Right lung (tissue), 5 donors: ENCODE data around the gene GCGR. TPM values are rescaled to one million over a fixed set of nuclear protein-coding genes. Genes with fewer than 3 reads are reported as not detected.
"Not testable (repeated sequence)": the region's sequence is repeated elsewhere in the genome, so short reads cannot be mapped to it uniquely, and the experiment has no call there.

Experiments used
- DNase-seq, 2 donors: peaks; one replicate each; pipeline ENCODE4 v3.0.0-alpha.2; 2013
- polyA plus RNA-seq, 5 donors: library from polyadenylated mRNA; unstranded; fragments of 120-200 nt; gene quantifications; one replicate each; pipeline versions ENCODE4 v1.2.1 to v1.2.3, GENCODE V29; 2013; ENCODE audit warnings: inconsistent platforms in 1 of 5, low replicate concordance in 1 of 5; ENCODE audit not compliant: insufficient read length in 5 of 5, insufficient read depth in 1 of 5

The GCGR gene
- polyA plus RNA-seq, 5 donors: 0.08 to 0.42 (median 0.20) TPM; not detected in 1

- no peak for DNase-seq
Observed at GRCh38 chr17:81831957-81832607, 28.1 kb downstream of the GCGR start.

GRCh38 chr17:81832608-81833159 is 28.7 kb downstream of the GCGR start:
- DNase-seq: no peak

- DNase-seq: peak; percentile 92
Observed at GRCh38 chr17:81833160-81833920, 29.4 kb downstream of the GCGR start, which contains the start of gene MCRIP1. Gene MCRIP1, minus strand, starts transcription at chr17:81833291. Its CDS starts 8,785 bp downstream, at chr17:81824506.

- no peak for DNase-seq
Observed at GRCh38 chr17:81833921-81834830, 30.2 kb downstream of the GCGR start.

GRCh38 chr17:81834831-81835267 is 30.9 kb downstream of the GCGR start, which contains the start of gene PPP1R27:
Gene PPP1R27, minus strand, starts transcription at chr17:81835050. Its CDS starts 97 bp downstream, at chr17:81834953.
- DNase-seq: no peak

GRCh38 chr17:81837641-81838040 is 33.7 kb downstream of the GCGR start:
- no peak for DNase-seq

- no peak for DNase-seq
Observed at GRCh38 chr17:81838753-81839255, 34.9 kb downstream of the GCGR start.

GRCh38 chr17:81839301-81839700 is 35.4 kb downstream of the GCGR start:
- DNase-seq: no peak

- not testable (repeated sequence) for DNase-seq
Observed at GRCh38 chr17:81840059-81840458, 36.1 kb downstream of the GCGR start.

GRCh38 chr17:81840826-81841778 is 37.2 kb downstream of the GCGR start:
- DNase-seq: no peak

GRCh38 chr17:81841866-81842265 is 37.9 kb downstream of the GCGR start:
- DNase-seq: no peak

GRCh38 chr17:81842378-81842724 is 38.4 kb downstream of the GCGR start:
- DNase-seq: no peak

- DNase-seq: no peak
Observed at GRCh38 chr17:81842725-81843504, 39.0 kb downstream of the GCGR start.

- no peak for DNase-seq
Observed at GRCh38 chr17:81843713-81844326, 39.9 kb downstream of the GCGR start.

- DNase-seq: no peak
Observed at GRCh38 chr17:81844327-81844851, 40.4 kb downstream of the GCGR start.

GRCh38 chr17:81844887-81845286 is 40.9 kb downstream of the GCGR start:
- DNase-seq: no peak

GRCh38 chr17:81845361-81845760 is 41.4 kb downstream of the GCGR start:
- DNase-seq: no peak

GRCh38 chr17:81845881-81846742 is 42.2 kb downstream of the GCGR start:
- DNase-seq: no peak
